HAP-1 (cell line): ENCODE measurements around the gene ATAD3C.
A peak's percentile ranks its signal among the peaks of the same experiment; 100 is the strongest.
"Not testable (repeated sequence)": the region's sequence is repeated elsewhere in the genome, so short reads cannot be mapped to it uniquely, and the experiment has no call there.

ENCODE experiments used
- DNase-seq, 2 experiments: peaks; one replicate each; pipeline ENCODE4 v3.0.0-alpha.2; 2016 to 2020; ENCODE audit warnings: low spot score in 2 of 2
- H3K27me3 ChIP-seq: fragments of 250-450 bp; sonication (Bioruptor Pico); 2 replicates; pipeline ENCODE4 v1.5.1; 2020; ENCODE audit warnings: low read depth, mild to moderate bottlenecking, moderate library complexity
- H3K36me3 ChIP-seq: fragments of 250-450 bp; sonication (Bioruptor Pico); replicated peaks from 2 replicates; pipeline ENCODE4 v1.5.1; 2020; ENCODE audit warnings: mild to moderate bottlenecking
- H3K4me1 ChIP-seq: fragments of 250-450 bp; sonication (Bioruptor Pico); 2 replicates; pipeline ENCODE4 v1.5.1; 2020; ENCODE audit warnings: mild to moderate bottlenecking
- H3K4me3 ChIP-seq: fragments of 250-450 bp; sonication (Bioruptor Pico); 2 replicates; pipeline ENCODE4 v1.5.1; 2020; ENCODE audit warnings: mild to moderate bottlenecking, moderate library complexity
- H3K9me3 ChIP-seq: fragments of 250-450 bp; sonication (Bioruptor Pico); 2 replicates; pipeline ENCODE4 v1.5.1; 2020; ENCODE audit warnings: mild to moderate bottlenecking, moderate library complexity
- in situ Hi-C: fragments of 300-500 bp; cut with MboI; formaldehyde crosslinking; loops from 3 replicates; pipeline ENCODE4 v1.14.3; 2020; ENCODE audit warnings: low sequenced_read_pairs, inconsistent platforms, mixed read lengths

The ATAD3C gene

GRCh38 chr1:1512425-1512824 is 62.9 kb downstream of the ATAD3C start:
- H3K27me3 ChIP-seq, H3K9me3 ChIP-seq, in situ Hi-C loops, DNase-seq, H3K4me1 ChIP-seq: not testable (repeated sequence)
- Histone ChIP-seq H3K4me3 (peak overlapping the region; percentile 100), H3K36me3 (peaks cover 16% of the 10 kb centered on the region)

GRCh38 chr1:1513675-1514074 is 64.2 kb downstream of the ATAD3C start:
- DNase-seq, H3K9me3 ChIP-seq, in situ Hi-C loops, H3K27me3 ChIP-seq, H3K4me1 ChIP-seq: not testable (repeated sequence)
- peaks cover 21% of the 10 kb centered on the region for H3K36me3 ChIP-seq
- H3K4me3 ChIP-seq: peak overlapping the region; percentile 27

GRCh38 chr1:1514376-1514775 is 64.9 kb downstream of the ATAD3C start:
- in situ Hi-C loops, DNase-seq: not testable (repeated sequence)
- peaks cover 21% of the 10 kb centered on the region for H3K36me3 ChIP-seq

GRCh38 chr1:1516923-1517322 is 67.4 kb downstream of the ATAD3C start:
- H3K36me3 ChIP-seq: peaks cover 36% of the 10 kb centered on the region
- H3K4me1 ChIP-seq, DNase-seq, H3K27me3 ChIP-seq, in situ Hi-C loops, H3K9me3 ChIP-seq, H3K4me3 ChIP-seq: not testable (repeated sequence)

More at GRCh38 chr1:1514376-1514775, 64.9 kb downstream of the ATAD3C start:
- H3K9me3 ChIP-seq, H3K4me1 ChIP-seq, H3K27me3 ChIP-seq, H3K4me3 ChIP-seq: not testable (repeated sequence)

- Histone ChIP-seq H3K27me3 (no peaks in the 10 kb centered on the region), H3K4me1 (no peaks in the 10 kb centered on the region), H3K9me3 (no peaks in the 10 kb centered on the region), H3K36me3 (peaks cover 41% of the 10 kb centered on the region), H3K4me3 (no peak overlapping the region)
- in situ Hi-C loops: no loop called here
- DNase-seq: no peak
Observed at GRCh38 chr1:1517973-1518620, 68.6 kb downstream of the ATAD3C start.

- DNase-seq, H3K9me3 ChIP-seq, in situ Hi-C loops, H3K4me3 ChIP-seq, H3K4me1 ChIP-seq, H3K27me3 ChIP-seq: not testable (repeated sequence)
- peaks cover 41% of the 10 kb centered on the region for H3K36me3 ChIP-seq
Observed at GRCh38 chr1:1518621-1519007, 69.1 kb downstream of the ATAD3C start.
